H1 (cell line): ENCODE measurements around the gene FGF19. TPM values are rescaled to one million over a fixed set of nuclear protein-coding genes. Genes with fewer than 3 reads are reported as not detected.
A peak's percentile ranks its signal among the peaks of the same experiment; 100 is the strongest.

Source experiments
- CTCF ChIA-PET: fragments of 300-600 bp; sonication (Branson Sonifier 250); formaldehyde crosslinking; loops from one replicate; lab custom pipeline; 2021; ENCODE audit not compliant: partially characterized antibody; lab: Charles Lee
- POLR2A ChIA-PET: fragments of 300-600 bp; sonication (Branson Sonifier 250); formaldehyde crosslinking; loops from one replicate; lab custom pipeline; 2021; ENCODE audit warnings: inconsistent platforms; ENCODE audit not compliant: partially characterized antibody; lab: Charles Lee
- DNase-seq, 2 experiments: peaks; one replicate each; pipeline versions ENCODE4 v3.0.0 to v3.0.0-alpha.2; 2010 to 2022; ENCODE audit warnings: low spot score in 2 of 2, low read depth in 1 of 2, mixed read lengths in 1 of 2
- FAIRE-seq: peaks from 2 replicates; lab custom pipeline; 2011; peaks lifted over from hg19 to GRCh38; lab: Jason Lieb, UNC
- H2AFZ ChIP-seq: 2 replicates; pipeline ENCODE4 v1.8.1; 2012; ENCODE audit warnings: low read length, inconsistent platforms
- H2AK5ac ChIP-seq: 2 replicates; pipeline ENCODE4 v1.6.1; 2013; ENCODE audit warnings: low read depth, low read length
- H2BK120ac ChIP-seq: replicated peaks from 2 replicates; pipeline ENCODE3; 2013; ENCODE audit warnings: low read depth, low read length, inconsistent platforms
- H2BK12ac ChIP-seq: 2 replicates; pipeline ENCODE4 v1.6.1; 2013; ENCODE audit warnings: low read depth, low read length
- H2BK15ac ChIP-seq: 2 replicates; pipeline ENCODE4 v1.6.1; 2013; ENCODE audit warnings: low read length
- H2BK20ac ChIP-seq: 2 replicates; pipeline ENCODE4 v1.6.1; 2013; ENCODE audit warnings: low read length
- H2BK5ac ChIP-seq: 2 replicates; pipeline ENCODE4 v1.6.1; 2013; ENCODE audit warnings: low read depth, low read length
- H3K14ac ChIP-seq: 2 replicates; pipeline ENCODE4 v1.6.1; 2013; ENCODE audit warnings: inconsistent platforms; ENCODE audit not compliant: insufficient read length
- H3K18ac ChIP-seq: 2 replicates; pipeline ENCODE4 v1.6.1; 2013; ENCODE audit warnings: low read length; ENCODE audit errors: extremely low read depth
- H3K23ac ChIP-seq: 2 replicates; pipeline ENCODE4 v1.6.1; 2013; ENCODE audit warnings: inconsistent platforms; ENCODE audit not compliant: insufficient read length
- H3K23me2 ChIP-seq: 2 replicates; pipeline ENCODE4 v1.6.1; 2013; ENCODE audit warnings: low read depth, low read length
- H3K27ac ChIP-seq: 2 replicates; pipeline ENCODE4 v1.6.1; 2011; ENCODE audit warnings: low read depth, low read length, inconsistent platforms
- H3K27me3 ChIP-seq, 4 experiments: replicated peaks in 1 of 4; 1 replicate in 1 of 4; 2 replicates in 3 of 4; pipeline versions ENCODE4 v1.6.1 to v1.8.1; 2011 to 2013; ENCODE audit warnings: low read length in 3 of 4, mild to moderate bottlenecking in 3 of 4, inconsistent platforms in 2 of 4, mixed read lengths in 2 of 4, moderate library complexity in 1 of 4; ENCODE audit not compliant: control insufficient read depth in 3 of 4, insufficient read depth in 3 of 4; ENCODE audit errors: extremely low read depth in 1 of 4
- H3K36me3 ChIP-seq, 4 experiments: 2 replicates each; pipeline versions ENCODE4 v1.6.1 to v1.8.1; 2011 to 2013; ENCODE audit warnings: mild to moderate bottlenecking in 4 of 4, low read length in 3 of 4, moderate library complexity in 2 of 4, control low read depth in 1 of 4, inconsistent platforms in 1 of 4; ENCODE audit not compliant: insufficient read depth in 4 of 4, control insufficient read depth in 2 of 4
- H3K4ac ChIP-seq: replicated peaks from 2 replicates; pipeline ENCODE3; 2013; ENCODE audit warnings: low read length, low read depth, mixed read lengths, inconsistent platforms; ENCODE audit not compliant: insufficient read length
- H3K4me1 ChIP-seq, 4 experiments: replicated peaks in 1 of 4; 1 replicate in 1 of 4; 2 replicates in 3 of 4; pipeline versions ENCODE4 v1.6.1 to v1.8.1; 2011 to 2013; ENCODE audit warnings: low read length in 3 of 4, inconsistent platforms in 2 of 4, mixed read lengths in 1 of 4; ENCODE audit not compliant: insufficient read depth in 4 of 4, control insufficient read depth in 3 of 4
- H3K4me2 ChIP-seq, 2 experiments: 2 replicates each; pipeline versions ENCODE4 v1.6.1 to v1.8.1; 2011 to 2013; ENCODE audit warnings: low read depth in 2 of 2, low read length in 2 of 2, control low read depth in 1 of 2, inconsistent platforms in 1 of 2, mild to moderate bottlenecking in 1 of 2; ENCODE audit not compliant: insufficient read depth in 1 of 2
- H3K4me3 ChIP-seq, 4 experiments: fragments of 200-600, 300-600 bp in 1 of 4; sonication (generic), shearing (Covaris generic), sonication (Bioruptor Twin) in 1 of 4; 2 replicates each; pipeline versions ENCODE4 v1.5.1 to v1.8.1; 2011 to 2016; ENCODE audit warnings: low read length in 4 of 4, low read depth in 3 of 4, control low read depth in 2 of 4, inconsistent platforms in 2 of 4, mild to moderate bottlenecking in 2 of 4, mixed read lengths in 1 of 4, moderate library complexity in 1 of 4; ENCODE audit not compliant: insufficient read depth in 2 of 4; ENCODE audit errors: extremely low read depth in 1 of 4
- H3K56ac ChIP-seq: replicated peaks from 2 replicates; pipeline ENCODE3; 2013; ENCODE audit warnings: low read depth, mild to moderate bottlenecking, mixed read lengths, low read length, inconsistent platforms; ENCODE audit not compliant: insufficient read length
- H3K79me1 ChIP-seq: 2 replicates; pipeline ENCODE4 v1.6.1; 2013; ENCODE audit warnings: low read depth, low read length, control low read depth
- H3K79me2 ChIP-seq, 2 experiments: 2 replicates each; pipeline versions ENCODE4 v1.6.1 to v1.8.1; 2012 to 2013; ENCODE audit warnings: low read length in 2 of 2, mild to moderate bottlenecking in 2 of 2, inconsistent platforms in 1 of 2; ENCODE audit not compliant: insufficient read depth in 2 of 2, control insufficient read depth in 1 of 2
- H3K9ac ChIP-seq, 4 experiments: replicated peaks in 1 of 4; 1 replicate in 1 of 4; 2 replicates in 3 of 4; pipeline versions ENCODE4 v1.6.1 to v1.8.1; 2011 to 2013; ENCODE audit warnings: low read depth in 3 of 4, low read length in 3 of 4, control low read depth in 2 of 4, mild to moderate bottlenecking in 2 of 4, moderate library complexity in 2 of 4, inconsistent platforms in 1 of 4; ENCODE audit errors: extremely low read depth in 1 of 4
- H3K9me3 ChIP-seq, 2 experiments: 2 replicates each; pipeline versions ENCODE4 v1.6.1 to v1.8.1; 2012 to 2013; ENCODE audit warnings: mild to moderate bottlenecking in 2 of 2, moderate library complexity in 2 of 2, control low read depth in 1 of 2, inconsistent platforms in 1 of 2, low read depth in 1 of 2, low read length in 1 of 2, mixed read lengths in 1 of 2; ENCODE audit not compliant: insufficient read depth in 2 of 2
- H4K20me1 ChIP-seq, 2 experiments: replicated peaks in 1 of 2; 2 replicates each; pipeline versions ENCODE3 to v1.8.1; 2011 to 2013; ENCODE audit warnings: inconsistent platforms in 2 of 2, low read length in 2 of 2, mild to moderate bottlenecking in 1 of 2; ENCODE audit not compliant: insufficient read depth in 2 of 2, control insufficient read depth in 1 of 2
- H4K5ac ChIP-seq: 2 replicates; pipeline ENCODE4 v1.6.1; 2013; ENCODE audit warnings: low read length, low read depth, mixed read lengths, inconsistent platforms; ENCODE audit not compliant: insufficient read length
- H4K8ac ChIP-seq: 2 replicates; pipeline ENCODE4 v1.8.0; 2013; ENCODE audit warnings: mild to moderate bottlenecking, moderate library complexity, low read length, inconsistent platforms; ENCODE audit not compliant: insufficient read depth; ENCODE audit errors: extremely low read depth
- H4K91ac ChIP-seq: replicated peaks from 2 replicates; pipeline ENCODE3; 2013; ENCODE audit warnings: low read length, mixed read lengths, inconsistent platforms; ENCODE audit not compliant: insufficient read length
- BCL11A ChIP-seq, 2 experiments: IDR thresholded peaks; one replicate each; pipeline ENCODE4 v1.6.1; 2011; ENCODE audit warnings: low read depth in 2 of 2, low read length in 2 of 2, mild to moderate bottlenecking in 2 of 2
- EZH2 ChIP-seq: fragments of 200-600 bp; sonication (generic); IDR thresholded peaks from 2 replicates; pipeline ENCODE4 v1.7.1; 2012; ENCODE audit warnings: low read depth, mild to moderate bottlenecking, moderate library complexity, low read length, inconsistent platforms; ENCODE audit not compliant: severe bottlenecking
- PHF8 ChIP-seq: fragments of 200-600 bp; sonication (generic); conservative IDR thresholded peaks from 2 replicates; pipeline ENCODE4 v1.7.1; 2012; ENCODE audit warnings: low read depth, mild to moderate bottlenecking, inconsistent platforms, low read length, moderate library complexity
- SRF ChIP-seq: IDR thresholded peaks from 2 replicates; pipeline ENCODE4 v1.6.1; 2011; ENCODE audit warnings: mild to moderate bottlenecking, low read depth, low read length, moderate library complexity
- WGBS, 2 experiments: shearing (Covaris generic) in 1 of 2; methylation state at CpG; one replicate each; pipeline versions ENCODE4 v1.1.6 to v1.1.7; 2013 to 2015; ENCODE audit warnings: low lambda C conversion rate in 2 of 2, mixed read lengths in 2 of 2, inconsistent platforms in 1 of 2, low coverage in 1 of 2, missing lambda C conversion rate in 1 of 2; ENCODE audit not compliant: insufficient replicate concordance in 2 of 2, insufficient coverage in 1 of 2, insufficient read length in 1 of 2; ENCODE audit errors: extremely low coverage in 1 of 2, missing lambda C conversion rate in 1 of 2; 5-methylcytosine and 5-hydroxymethylcytosine counted together
- polyA plus RNA-seq, 7 experiments: library from polyadenylated mRNA; depleted of rRNA in 3 of 7; stranded (reverse) in 5 of 7; unstranded in 2 of 7; fragments of >200 nt in 5 of 7; fragments of 200-250 nt in 2 of 7; gene quantifications; 1 replicate in 5 of 7; 2 replicates in 1 of 7; 4 replicates in 1 of 7; pipeline versions ENCODE4 v1.2.1 to v1.2.3, GENCODE V29; 2011 to 2013; ENCODE audit warnings: missing spikeins in 2 of 7, mixed read lengths in 2 of 7
- total RNA-seq: library from RNA; stranded (reverse); fragmentation: NEBNext Ultra II Directional; extraction: Animal tissue kit (Norgen Biotek cat#: 25700); gene quantifications from 2 replicates; pipeline ENCODE4 v1.2.1, GENCODE V29; 2021

FGF19 gene
- total and polyA plus RNA-seq, 2 of the 8 experiments (the other 6 are each of a cell fraction or from before 2014, with no cell fraction given) = 9.6 to 14.8 TPM

DNA sequence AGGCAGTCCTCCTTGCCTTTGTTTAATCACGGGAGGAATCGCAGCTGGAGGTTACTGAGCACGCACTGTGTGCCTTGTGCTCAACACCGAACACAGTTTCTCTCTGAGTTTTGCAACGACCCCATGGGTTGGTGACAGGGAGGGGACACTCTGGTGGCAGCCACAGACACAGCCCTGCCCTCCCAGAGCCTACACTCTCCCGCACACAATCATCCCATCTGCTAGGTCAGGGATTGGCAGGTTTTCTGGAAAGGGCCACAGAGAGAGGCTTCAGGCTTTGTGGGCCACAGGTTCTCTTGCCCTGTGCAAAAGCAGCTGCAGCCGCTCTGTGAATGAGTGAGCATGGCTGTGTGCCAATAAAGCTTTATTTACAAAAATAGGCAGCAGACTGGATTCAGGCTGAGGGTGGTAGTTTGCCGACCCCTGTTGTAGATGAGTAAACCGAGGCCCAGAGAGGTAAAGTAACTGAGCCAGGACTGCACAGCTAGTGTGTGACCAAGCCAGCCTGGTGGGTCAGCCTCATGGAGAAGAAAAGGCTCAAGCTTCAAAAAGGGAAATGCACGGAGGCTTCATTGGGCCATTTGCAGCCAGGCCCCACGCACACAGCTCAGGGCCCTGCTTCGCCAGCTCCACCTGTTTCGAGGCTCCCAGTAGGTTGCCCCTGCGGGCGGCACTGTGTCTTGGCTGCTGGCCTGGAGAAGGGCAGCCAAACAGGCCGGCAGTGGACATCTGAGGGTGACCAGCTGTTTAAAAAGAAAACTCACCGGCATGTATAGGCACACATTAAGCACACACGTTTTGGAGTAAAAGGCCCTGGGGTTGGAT lies 45.0 kb downstream of the FGF19 start:
- peak overlapping the region; percentile 20 for H4K91ac ChIP-seq
- POLR2A ChIA-PET = interaction anchor here (1.0 to 10.9 kb wide), 8 partner anchors 9 to 545 kb away, joined by 3 to 197 read pairs (median 4); partner anchors contain the start of genes CCND1 and FGF19
- DNase-seq (no peak), FAIRE-seq (no peak)
- peak overlapping the region; percentile 5 for H4K5ac ChIP-seq
- peak overlapping the region; percentile 17; the same call in 1 of the 2 replicates for H4K8ac ChIP-seq
- TF ChIP-seq PHF8 (no peak), BCL11A (IDR thresholded peaks at IDR 0.05; ENCODE audit: low read depth in 2 of 2, low read length in 2 of 2) (no peak), EZH2 (no peak), SRF (no peak)
- 0 out of 2 replicates have a peak overlapping the region, but pooled peaks have one; percentile 11 for H2AK5ac ChIP-seq
- no peaks in the 10 kb centered on the region for H3K23me2 ChIP-seq
- peak overlapping the region; percentile 30 for H2BK120ac ChIP-seq
- H2BK20ac ChIP-seq = peak overlapping the region; percentile 55; the same call in 1 of the 2 replicates
- H2BK5ac ChIP-seq = peak overlapping the region; percentile 9; the same call in 1 of the 2 replicates
- H3K9ac ChIP-seq = peak overlapping the region in 1 of 4 experiments; percentile 27; a peak in 2 of 7 replicates
- H2AFZ ChIP-seq = peak overlapping the region; percentile 54
- no peak overlapping the region for H3K27ac ChIP-seq
- no peaks in the 10 kb centered on the region; a peak in 1 of 7 replicates for H3K27me3 ChIP-seq
- no peaks in the 10 kb centered on the region for H3K79me1 ChIP-seq
- no peak overlapping the region for H3K4me2 ChIP-seq
- H2BK15ac ChIP-seq = peak overlapping the region; percentile 83
- peaks cover 0 to 7% (median 4%) of the 10 kb centered on the region in 4 experiments; a peak in 4 of 8 replicates for H3K36me3 ChIP-seq
- peak overlapping the region; percentile 94 for H2BK12ac ChIP-seq
- peak overlapping the region; percentile 52 for H3K18ac ChIP-seq
- H3K4me1 ChIP-seq = peaks cover 5 to 18% (median 13%) of the 10 kb centered on the region in 4 experiments
- 87% methylated on average over 18 of the region's 18 CpGs; no CpG with 5 or more reads in 1 of the 2 experiments for WGBS, 2 experiments
- H3K4me3 ChIP-seq = no peak overlapping the region; a peak in 1 of 8 replicates
- H3K14ac ChIP-seq = no peak overlapping the region
- CTCF ChIA-PET = interaction anchor here (0.6 to 8.4 kb wide), 14 partner anchors 11 to 815 kb away, joined by 3 to 81 read pairs (median 4); partner anchors contain the start of gene LTO1
- H3K4ac ChIP-seq = peak overlapping the region; percentile 5
- H3K56ac ChIP-seq = no peak overlapping the region
- H3K9me3 ChIP-seq = no peaks in the 10 kb centered on the region
- no peak overlapping the region for H3K23ac ChIP-seq
- H3K79me2 ChIP-seq = no peaks in the 10 kb centered on the region
- no peaks in the 10 kb centered on the region for H4K20me1 ChIP-seq
